SK-N-SH (cell line): Measurements from ENCODE around the gene TBP. TPM values are rescaled to one million over a fixed set of nuclear protein-coding genes. Genes with fewer than 3 reads are reported as not detected.

Source experiments
- CTCF ChIA-PET: fragments of 300-600, 350-600 bp; formaldehyde crosslinking; extraction: SDS; loops from one replicate; lab custom pipeline; 2021; lab: Yijun Ruan, JAX
- POLR2A ChIA-PET: fragments of 350-600 bp; sonication (Branson Sonifier 250); formaldehyde crosslinking; extraction: SDS; loops from one replicate; lab custom pipeline; 2020; ENCODE audit warnings: antibody characterized with exemption, inconsistent platforms; lab: Yijun Ruan, JAX
- DNase-seq: peaks from one replicate; pipeline ENCODE4 v3.0.0; 2012
- H2AFZ ChIP-seq: fragments of 200-600 bp; sonication (generic); 2 replicates; pipeline ENCODE4 v1.8.1; 2016; ENCODE audit warnings: antibody characterized with exemption, mild to moderate bottlenecking, low read depth
- H3F3A ChIP-seq: fragments of 200-600 bp; sonication (generic); replicated peaks from 2 replicates; pipeline ENCODE3; 2016; ENCODE audit warnings: antibody characterized with exemption, mild to moderate bottlenecking; ENCODE audit not compliant: insufficient read depth
- H3K27ac ChIP-seq, 2 experiments: fragments of 200-500 bp in 1 of 2; fragments of 200-600 bp in 1 of 2; sonication (Bioruptor generic) in 1 of 2; sonication (generic), shearing (Covaris generic) in 1 of 2; 2 replicates each; pipeline versions ENCODE4 v1.5.1 to v1.6.1; 2014 to 2016; ENCODE audit warnings: low read depth in 2 of 2, inconsistent platforms in 1 of 2, low read length in 1 of 2, mild to moderate bottlenecking in 1 of 2, mixed read lengths in 1 of 2
- H3K27me3 ChIP-seq: fragments of 200-600 bp; sonication (generic), shearing (Covaris generic); 2 replicates; pipeline ENCODE4 v1.6.1; 2016; ENCODE audit warnings: mixed run types; ENCODE audit not compliant: insufficient read depth
- H3K36me3 ChIP-seq, 2 experiments: fragments of 200-500 bp in 1 of 2; fragments of 200-600 bp in 1 of 2; sonication (Bioruptor generic) in 1 of 2; sonication (generic) in 1 of 2; replicated peaks in 1 of 2; 2 replicates each; pipeline versions ENCODE3 to v1.5.1; 2014 to 2016; ENCODE audit warnings: low read length in 1 of 2, mild to moderate bottlenecking in 1 of 2; ENCODE audit not compliant: insufficient read depth in 2 of 2, control insufficient read depth in 1 of 2
- H3K4me1 ChIP-seq, 2 experiments: fragments of 200-500 bp in 1 of 2; fragments of 200-600 bp in 1 of 2; sonication (Bioruptor generic) in 1 of 2; sonication (generic), shearing (Covaris generic) in 1 of 2; 2 replicates each; pipeline versions ENCODE4 v1.5.1 to v1.6.1; 2014 to 2016; ENCODE audit warnings: low read depth in 1 of 2, low read length in 1 of 2, mixed run types in 1 of 2; ENCODE audit not compliant: insufficient read depth in 2 of 2, control insufficient read depth in 1 of 2
- H3K4me2 ChIP-seq: fragments of 200-600 bp; sonication (generic), shearing (Covaris generic); 2 replicates; pipeline ENCODE4 v1.6.1; 2017; ENCODE audit warnings: mixed run types
- H3K4me3 ChIP-seq, 2 experiments: fragments of 200-500 bp in 1 of 2; fragments of 200-600 bp in 1 of 2; sonication (Bioruptor generic) in 1 of 2; sonication (generic), shearing (Covaris generic) in 1 of 2; 2 replicates each; pipeline versions ENCODE4 v1.5.1 to v1.8.1; 2014 to 2016; ENCODE audit warnings: low read depth in 2 of 2, inconsistent platforms in 1 of 2, low read length in 1 of 2, mild to moderate bottlenecking in 1 of 2, mixed read lengths in 1 of 2, moderate library complexity in 1 of 2
- H3K79me2 ChIP-seq: fragments of 200-600 bp; sonication (generic); 2 replicates; pipeline ENCODE4 v1.8.1; 2017; ENCODE audit warnings: mild to moderate bottlenecking; ENCODE audit not compliant: insufficient read depth
- H3K9ac ChIP-seq: fragments of 200-600 bp; sonication (generic); 2 replicates; pipeline ENCODE4 v1.6.1; 2017; ENCODE audit warnings: mixed run types
- H3K9me2 ChIP-seq: fragments of 200-600 bp; sonication (generic); 2 replicates; pipeline ENCODE4 v1.6.1; 2017; ENCODE audit warnings: mixed run types
- H3K9me3 ChIP-seq: fragments of 200-600 bp; sonication (generic); 2 replicates; pipeline ENCODE4 v1.6.1; 2017; ENCODE audit warnings: mixed run types, mild to moderate bottlenecking, moderate library complexity
- H4K20me1 ChIP-seq: fragments of 200-600 bp; sonication (generic); 2 replicates; pipeline ENCODE4 v1.6.1; 2017; ENCODE audit warnings: mild to moderate bottlenecking, mixed run types; ENCODE audit not compliant: insufficient read depth
- FOXM1 ChIP-seq: IDR thresholded peaks from 2 replicates; pipeline ENCODE4 v1.4.0; 2012; ENCODE audit warnings: low read depth, mild to moderate bottlenecking
- GATA2 ChIP-seq: sonication (generic); formaldehyde crosslinking; IDR thresholded peaks from 2 replicates; pipeline ENCODE4 v1.5.0; 2020; ENCODE audit warnings: mild to moderate bottlenecking, missing genetic modification reagents
- MXI1 ChIP-seq: IDR thresholded peaks from 2 replicates; pipeline ENCODE4 v1.6.1; 2012; ENCODE audit warnings: mild to moderate bottlenecking, low read depth, low read length, improper control_type of control experiment
- NRF1 ChIP-seq: IDR thresholded peaks from 2 replicates; pipeline ENCODE4 v1.6.1; 2012; ENCODE audit warnings: low read depth, mild to moderate bottlenecking, low read length
- RAD21 ChIP-seq: IDR thresholded peaks from 2 replicates; pipeline ENCODE4 v1.6.1; 2012; ENCODE audit warnings: mild to moderate bottlenecking, low read length
- RCOR1 ChIP-seq: fragments of 150-350 bp; IDR thresholded peaks from 2 replicates; pipeline ENCODE4 v1.6.1; 2017; ENCODE audit warnings: antibody characterized with exemption, low read length
- REST ChIP-seq: IDR thresholded peaks from 2 replicates; pipeline ENCODE4 v1.6.1; 2012; ENCODE audit warnings: mild to moderate bottlenecking, low read depth, low read length, moderate library complexity
- RFX5 ChIP-seq: IDR thresholded peaks from 2 replicates; pipeline ENCODE4 v1.6.1; 2012; ENCODE audit warnings: mild to moderate bottlenecking, improper control_type of control experiment, low read length
- SIN3A ChIP-seq: IDR thresholded peaks from 2 replicates; pipeline ENCODE4 v1.6.1; 2012; ENCODE audit warnings: low read depth, mild to moderate bottlenecking, low read length, moderate library complexity, borderline replicate concordance
- SMC3 ChIP-seq: IDR thresholded peaks from 2 replicates; pipeline ENCODE4 v1.6.1; 2012; ENCODE audit warnings: low read depth, low read length, improper control_type of control experiment
- TAF1 ChIP-seq: IDR thresholded peaks from 2 replicates; pipeline ENCODE4 v1.6.1; 2012; ENCODE audit warnings: low read depth, mild to moderate bottlenecking, low read length, moderate library complexity, borderline replicate concordance
- TEAD4 ChIP-seq: IDR thresholded peaks from 2 replicates; pipeline ENCODE4 v1.4.0; 2012; ENCODE audit warnings: mild to moderate bottlenecking, borderline replicate concordance; ENCODE audit not compliant: insufficient read depth
- ZBTB33 ChIP-seq: IDR thresholded peaks from 2 replicates; pipeline ENCODE4 v1.4.0; 2012; ENCODE audit warnings: low read depth, borderline replicate concordance
- WGBS: methylation state at CpG from one replicate; pipeline ENCODE4 v1.1.6; 2017; ENCODE audit warnings: low lambda C conversion rate; 5-methylcytosine and 5-hydroxymethylcytosine counted together
- polyA plus RNA-seq, 3 experiments: library from polyadenylated mRNA; depleted of rRNA; stranded (reverse); fragments of >200 nt; gene quantifications; 2 replicates each; pipeline ENCODE4 v1.2.3, GENCODE V29; 2012
- TF ChIP-seq, protein P1 (sequence below): IDR thresholded peaks from 2 replicates; pipeline ENCODE4 v1.4.0; 2012; ENCODE audit warnings: low read depth
- TF ChIP-seq, protein P2 (sequence below): fragments of 200-600 bp; sonication (generic); IDR thresholded peaks from 2 replicates; pipeline ENCODE4 v1.6.1; 2017; ENCODE audit warnings: antibody characterized with exemption, mild to moderate bottlenecking, moderate library complexity
- TF ChIP-seq, protein P3 (sequence below): fragments of 150-350 bp; IDR thresholded peaks from 2 replicates; pipeline ENCODE4 v1.6.1; 2017; ENCODE audit warnings: antibody characterized with exemption, low read length, low read depth, borderline replicate concordance

The TBP gene
- polyA plus RNA-seq, 1 of the 3 experiments (the other 2 are of a cell fraction) = 45.5 TPM

DNA sequence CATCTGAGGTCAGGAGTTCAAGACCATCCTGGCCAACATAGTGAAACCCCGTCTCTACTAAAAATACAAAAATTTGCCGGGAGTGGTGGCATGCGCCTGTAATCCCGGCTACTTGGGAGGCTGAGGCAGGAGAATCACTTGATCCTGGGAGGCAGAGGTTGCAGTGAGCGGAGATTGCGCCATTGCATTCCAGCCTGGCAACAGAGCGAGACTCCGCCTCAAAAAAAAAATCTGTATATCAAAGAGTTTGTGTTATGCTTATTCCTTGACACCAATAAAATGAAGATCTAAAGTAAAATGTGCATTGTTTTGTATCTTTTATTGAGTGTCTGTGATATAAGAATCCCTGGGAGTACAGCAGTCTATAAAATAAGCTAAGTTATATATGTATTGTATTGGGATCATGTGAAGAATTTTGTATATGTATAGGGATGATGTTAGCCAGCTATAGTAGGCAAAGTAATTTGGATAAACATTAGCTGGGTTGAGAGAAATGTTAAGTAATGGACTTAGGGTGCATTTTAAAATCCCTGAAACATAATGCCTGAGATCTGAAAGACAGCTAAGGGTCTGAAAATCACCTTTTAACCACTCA lies 10.9 kb downstream of the TBP start:
- 97% methylated on average over 7 of the region's 8 CpGs for WGBS
- H3K27ac ChIP-seq = no peak overlapping the region
- TF ChIP-seq, protein P1, sequence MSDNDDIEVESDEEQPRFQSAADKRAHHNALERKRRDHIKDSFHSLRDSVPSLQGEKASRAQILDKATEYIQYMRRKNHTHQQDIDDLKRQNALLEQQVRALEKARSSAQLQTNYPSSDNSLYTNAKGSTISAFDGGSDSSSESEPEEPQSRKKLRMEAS = no peak
- TF ChIP-seq TAF1 (no peak), TEAD4 (no peak), GATA2 (no peak), FOXM1 (no peak), RFX5 (no peak), MXI1 (no peak), RAD21 (no peak), SIN3A (no peak)
- TF ChIP-seq, protein P2, sequence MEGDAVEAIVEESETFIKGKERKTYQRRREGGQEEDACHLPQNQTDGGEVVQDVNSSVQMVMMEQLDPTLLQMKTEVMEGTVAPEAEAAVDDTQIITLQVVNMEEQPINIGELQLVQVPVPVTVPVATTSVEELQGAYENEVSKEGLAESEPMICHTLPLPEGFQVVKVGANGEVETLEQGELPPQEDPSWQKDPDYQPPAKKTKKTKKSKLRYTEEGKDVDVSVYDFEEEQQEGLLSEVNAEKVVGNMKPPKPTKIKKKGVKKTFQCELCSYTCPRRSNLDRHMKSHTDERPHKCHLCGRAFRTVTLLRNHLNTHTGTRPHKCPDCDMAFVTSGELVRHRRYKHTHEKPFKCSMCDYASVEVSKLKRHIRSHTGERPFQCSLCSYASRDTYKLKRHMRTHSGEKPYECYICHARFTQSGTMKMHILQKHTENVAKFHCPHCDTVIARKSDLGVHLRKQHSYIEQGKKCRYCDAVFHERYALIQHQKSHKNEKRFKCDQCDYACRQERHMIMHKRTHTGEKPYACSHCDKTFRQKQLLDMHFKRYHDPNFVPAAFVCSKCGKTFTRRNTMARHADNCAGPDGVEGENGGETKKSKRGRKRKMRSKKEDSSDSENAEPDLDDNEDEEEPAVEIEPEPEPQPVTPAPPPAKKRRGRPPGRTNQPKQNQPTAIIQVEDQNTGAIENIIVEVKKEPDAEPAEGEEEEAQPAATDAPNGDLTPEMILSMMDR = no peak
- no peaks in the 10 kb centered on the region for H3K4me1 ChIP-seq
- H3K4me2 ChIP-seq = no peak overlapping the region
- peaks cover 43% of the 10 kb centered on the region for H3K79me2 ChIP-seq
- no peaks in the 10 kb centered on the region for H3K9me2 ChIP-seq
- CTCF ChIA-PET = interaction anchor here (2.1 kb wide), 1 partner anchor 10 kb away, joined by 5 read pairs; no protein-coding TSS in a partner anchor
- no peak overlapping the region for H2AFZ ChIP-seq
- H3K4me3 ChIP-seq = no peak overlapping the region
- no peaks in the 10 kb centered on the region for H4K20me1 ChIP-seq
- no peaks in the 10 kb centered on the region for H3K9me3 ChIP-seq
- POLR2A ChIA-PET = no interaction called here
- no peak overlapping the region for H3K9ac ChIP-seq
- DNase-seq = no peak
- peaks cover 67 to 74% of the 10 kb centered on the region in 2 experiments for H3K36me3 ChIP-seq
- H3F3A ChIP-seq = peaks cover 7% of the 10 kb centered on the region
- H3K27me3 ChIP-seq = no peaks in the 10 kb centered on the region

DNA sequence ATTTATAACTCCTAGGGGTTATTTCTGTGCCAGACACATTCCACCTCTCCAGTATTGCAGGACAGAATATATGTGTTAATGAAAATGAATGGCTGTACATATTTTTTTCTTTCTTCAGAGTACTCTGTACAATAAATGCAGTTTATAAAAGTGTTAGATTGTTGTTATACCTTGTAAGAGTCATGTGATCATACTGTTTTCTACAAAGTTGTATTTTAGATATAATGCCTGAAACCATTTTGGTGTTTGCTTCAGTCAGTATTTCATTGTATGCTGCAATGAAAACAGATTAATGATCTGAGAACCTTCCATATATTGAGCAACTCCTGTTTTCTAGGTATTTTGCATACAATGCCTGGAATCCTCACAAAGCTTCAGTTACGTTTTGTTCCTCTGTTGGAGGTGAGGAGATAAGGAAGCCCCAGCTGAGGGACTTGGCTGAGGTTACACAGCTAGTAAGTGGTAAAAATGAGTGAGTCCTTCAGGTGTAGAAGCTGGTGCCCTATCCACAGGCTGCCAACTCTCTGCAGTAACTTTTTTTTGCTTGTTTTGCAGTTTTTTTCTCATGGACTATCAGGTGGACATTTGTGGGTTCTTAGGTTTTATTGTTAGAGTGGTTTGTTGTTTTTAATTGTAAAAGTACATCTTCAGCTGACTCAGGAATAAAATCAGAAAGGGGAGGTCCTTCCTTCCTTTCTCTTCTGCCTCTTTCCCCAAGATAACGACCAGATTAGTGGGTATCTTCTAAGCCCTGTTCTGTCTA lies 18.7 kb downstream of the TBP start:
- Histone ChIP-seq H4K20me1 (no peaks in the 10 kb centered on the region), H3K9ac (no peak overlapping the region), H3F3A (peaks cover 15% of the 10 kb centered on the region), H3K4me3 (no peak overlapping the region), H3K4me1 (no peaks in the 10 kb centered on the region), H3K4me2 (no peak overlapping the region), H3K27ac (no peak overlapping the region), H2AFZ (no peak overlapping the region), H3K9me2 (no peaks in the 10 kb centered on the region), H3K9me3 (no peaks in the 10 kb centered on the region), H3K36me3 (peaks cover 70 to 83% of the 10 kb centered on the region in 2 experiments), H3K27me3 (no peaks in the 10 kb centered on the region), H3K79me2 (no peaks in the 10 kb centered on the region)
- no peak for DNase-seq
- CTCF ChIA-PET = interaction anchor here (0.7 kb wide), 1 partner anchor 14 kb away, joined by 3 read pairs; no protein-coding TSS in a partner anchor
- WGBS = 63% methylated on average over 2 of the region's 2 CpGs
- POLR2A ChIA-PET = no interaction called here
- TF ChIP-seq NRF1 (no peak), SMC3 (no peak), RCOR1 (no peak), REST (no peak), RAD21 (no peak), TAF1 (no peak), ZBTB33 (no peak), TEAD4 (no peak)
- TF ChIP-seq, protein P3, sequence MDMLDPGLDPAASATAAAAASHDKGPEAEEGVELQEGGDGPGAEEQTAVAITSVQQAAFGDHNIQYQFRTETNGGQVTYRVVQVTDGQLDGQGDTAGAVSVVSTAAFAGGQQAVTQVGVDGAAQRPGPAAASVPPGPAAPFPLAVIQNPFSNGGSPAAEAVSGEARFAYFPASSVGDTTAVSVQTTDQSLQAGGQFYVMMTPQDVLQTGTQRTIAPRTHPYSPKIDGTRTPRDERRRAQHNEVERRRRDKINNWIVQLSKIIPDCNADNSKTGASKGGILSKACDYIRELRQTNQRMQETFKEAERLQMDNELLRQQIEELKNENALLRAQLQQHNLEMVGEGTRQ = no peak
